ENCODE data around the gene TRPM4.
A peak's percentile ranks its signal among the peaks of the same experiment; 100 is the strongest.
"Not testable (repeated sequence)": the region's sequence is repeated elsewhere in the genome, so short reads cannot be mapped to it uniquely, and the experiment has no call there.

TRPM4 gene

DNA sequence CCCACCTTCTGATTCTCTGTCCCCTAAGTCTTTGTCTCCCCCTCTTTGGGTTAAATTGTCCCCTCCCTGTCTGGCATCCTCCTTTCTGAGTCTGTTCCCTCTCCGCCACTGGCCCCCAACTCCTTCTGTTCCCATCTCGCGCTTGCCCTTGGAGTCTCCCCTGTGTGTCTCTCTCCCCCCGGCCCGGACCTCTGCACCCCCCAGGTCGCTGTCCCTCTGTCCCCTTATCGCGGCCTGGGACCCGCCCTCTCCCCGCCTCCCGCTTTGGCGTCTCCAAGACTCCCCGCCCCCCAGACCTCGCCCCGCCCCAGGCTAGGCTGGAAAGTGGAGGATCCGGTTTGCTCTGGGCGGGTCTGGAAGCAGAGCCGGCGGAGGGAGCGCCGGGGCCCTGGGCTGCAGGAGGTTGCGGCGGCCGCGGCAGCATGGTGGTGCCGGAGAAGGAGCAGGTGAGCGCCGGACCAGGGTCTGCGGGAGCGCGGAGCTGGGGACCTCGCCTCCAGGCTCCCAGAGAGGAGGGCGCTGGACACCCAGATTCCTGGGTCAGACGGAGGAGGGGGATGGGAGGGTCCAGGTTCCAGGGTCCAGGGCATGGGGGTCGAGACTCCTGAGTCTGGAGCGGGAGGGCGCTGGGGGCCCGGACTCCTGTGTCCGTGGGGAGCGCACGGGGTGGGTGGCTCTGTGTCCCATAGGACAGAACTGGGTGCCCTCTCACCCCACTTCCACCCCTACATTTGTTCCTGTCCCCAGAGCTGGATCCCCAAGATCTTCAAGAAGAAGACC, at the start of gene TRPM4:
Gene TRPM4 (plus strand): TSS at position 348 of the 780 bp plus-strand sequence. CDS start 75 bp downstream, at position 423.
- DNase-seq (ENCODE audit: low read depth in 1 of 2, low spot score in 1 of 2): peak in 1 of 2 donors; percentile 38

DNA sequence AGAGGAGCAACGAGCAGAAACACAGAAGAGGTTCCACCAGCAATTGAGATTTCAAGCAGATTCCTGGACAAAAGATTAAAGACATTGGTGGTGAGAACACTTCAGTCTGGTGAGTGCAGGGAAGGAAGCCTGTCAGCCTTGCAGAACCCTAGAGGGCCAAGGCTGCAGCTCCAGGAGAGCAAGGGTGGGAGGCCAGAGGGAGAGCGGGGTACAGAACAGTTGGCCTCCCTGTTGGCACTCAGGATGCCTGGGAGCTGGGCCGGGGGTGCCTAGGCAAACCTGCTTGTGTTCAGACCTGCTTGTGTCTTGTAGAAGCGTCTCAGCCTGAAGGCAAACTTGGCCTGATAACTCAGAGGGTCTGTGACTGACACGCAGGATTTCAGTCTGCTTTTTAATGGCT, 48.5 kb upstream of the TRPM4 start:
- DNase-seq (ENCODE audit: low read depth in 1 of 2, low spot score in 1 of 2): no peak

DNA sequence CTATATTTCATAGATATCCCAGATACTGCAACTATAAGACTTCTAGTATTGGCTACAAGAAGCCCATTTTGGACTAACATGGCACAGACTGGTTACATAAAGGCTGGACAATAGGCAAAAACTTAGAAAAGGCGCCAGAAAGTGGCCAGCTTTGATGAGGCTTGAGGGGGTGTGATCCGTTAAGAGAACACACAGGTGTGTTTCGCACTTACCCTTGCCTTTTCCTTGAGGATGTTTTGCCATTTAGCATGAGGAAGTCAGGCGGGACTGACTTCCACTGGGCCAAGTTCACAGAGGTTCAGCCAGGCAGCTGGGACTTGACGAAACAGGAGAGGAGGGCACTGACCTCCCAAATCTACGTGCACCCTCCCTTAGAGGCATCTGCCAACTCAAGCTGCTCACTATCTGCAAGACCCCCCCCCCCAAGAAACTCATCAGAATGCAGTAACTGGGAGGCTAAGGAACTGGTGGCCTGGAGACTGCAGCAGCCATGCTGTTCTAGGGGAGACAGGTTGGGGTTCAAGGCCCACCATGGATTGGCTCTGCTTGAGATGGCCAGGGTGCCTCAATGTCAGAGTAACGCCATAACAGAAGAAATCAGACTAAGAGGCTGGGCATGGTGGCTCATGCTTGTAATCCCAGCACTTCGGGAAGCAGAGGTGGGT, 47.9 kb upstream of the TRPM4 start:
- no peak for DNase-seq (ENCODE audit: low read depth in 1 of 2, low spot score in 1 of 2)

DNA sequence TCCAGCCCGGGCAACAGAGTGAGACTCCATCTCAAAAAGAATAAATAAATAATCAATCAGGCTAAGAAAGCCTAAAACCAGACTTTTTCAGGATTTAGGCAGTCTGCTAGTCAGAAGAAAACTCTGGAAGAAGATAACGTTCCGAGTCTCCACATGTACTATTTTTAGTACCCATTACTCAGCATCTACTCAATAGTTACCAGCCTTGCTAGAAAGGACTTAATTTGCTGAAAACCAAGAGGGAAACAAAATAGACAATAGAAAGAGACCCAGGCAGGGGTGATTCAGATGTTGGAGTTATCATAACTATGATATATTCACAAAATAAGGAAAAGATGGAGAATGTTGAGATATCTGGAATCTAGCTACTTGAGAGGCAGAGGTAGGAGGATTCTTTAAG, 47.0 kb upstream of the TRPM4 start:
- DNase-seq (ENCODE audit: low read depth in 1 of 2, low spot score in 1 of 2): no peak

DNA sequence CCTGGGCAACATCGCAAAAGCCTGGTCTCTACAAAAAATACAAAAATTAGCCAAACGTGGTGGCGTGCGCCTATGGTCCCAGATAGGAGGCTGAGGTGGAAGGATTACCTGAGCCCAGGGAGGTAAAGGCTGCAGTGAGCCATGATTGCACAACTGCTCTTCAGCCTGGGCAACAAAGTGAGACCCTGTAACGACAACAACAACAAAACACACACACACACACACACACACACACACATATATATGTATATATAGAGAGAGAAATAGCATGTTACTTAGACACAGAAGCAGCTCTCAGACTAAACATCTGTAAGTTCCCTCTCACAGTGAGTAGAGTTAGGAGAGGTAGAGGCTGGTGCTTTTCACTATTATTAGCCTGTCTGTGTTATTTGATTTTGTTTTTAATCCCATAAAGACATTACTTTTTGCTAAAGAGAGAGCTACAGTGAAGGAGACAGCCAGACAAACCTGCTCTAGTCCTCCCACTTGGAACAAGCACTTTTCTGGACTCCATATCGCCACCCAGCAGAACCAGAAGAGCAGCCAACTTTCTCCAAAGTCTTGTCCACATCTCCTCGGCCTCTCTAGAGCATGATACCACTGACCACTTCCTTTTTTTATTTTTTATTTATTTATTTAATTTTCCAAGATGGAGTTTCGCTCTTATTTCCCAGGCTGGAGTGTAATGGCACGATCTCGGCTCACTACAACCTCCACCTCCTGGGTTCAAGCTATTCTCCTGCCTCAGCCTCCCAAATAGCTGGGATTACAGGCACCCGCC, 46.2 kb upstream of the TRPM4 start:
- DNase-seq (ENCODE audit: low read depth in 1 of 2, low spot score in 1 of 2): no peak

DNA sequence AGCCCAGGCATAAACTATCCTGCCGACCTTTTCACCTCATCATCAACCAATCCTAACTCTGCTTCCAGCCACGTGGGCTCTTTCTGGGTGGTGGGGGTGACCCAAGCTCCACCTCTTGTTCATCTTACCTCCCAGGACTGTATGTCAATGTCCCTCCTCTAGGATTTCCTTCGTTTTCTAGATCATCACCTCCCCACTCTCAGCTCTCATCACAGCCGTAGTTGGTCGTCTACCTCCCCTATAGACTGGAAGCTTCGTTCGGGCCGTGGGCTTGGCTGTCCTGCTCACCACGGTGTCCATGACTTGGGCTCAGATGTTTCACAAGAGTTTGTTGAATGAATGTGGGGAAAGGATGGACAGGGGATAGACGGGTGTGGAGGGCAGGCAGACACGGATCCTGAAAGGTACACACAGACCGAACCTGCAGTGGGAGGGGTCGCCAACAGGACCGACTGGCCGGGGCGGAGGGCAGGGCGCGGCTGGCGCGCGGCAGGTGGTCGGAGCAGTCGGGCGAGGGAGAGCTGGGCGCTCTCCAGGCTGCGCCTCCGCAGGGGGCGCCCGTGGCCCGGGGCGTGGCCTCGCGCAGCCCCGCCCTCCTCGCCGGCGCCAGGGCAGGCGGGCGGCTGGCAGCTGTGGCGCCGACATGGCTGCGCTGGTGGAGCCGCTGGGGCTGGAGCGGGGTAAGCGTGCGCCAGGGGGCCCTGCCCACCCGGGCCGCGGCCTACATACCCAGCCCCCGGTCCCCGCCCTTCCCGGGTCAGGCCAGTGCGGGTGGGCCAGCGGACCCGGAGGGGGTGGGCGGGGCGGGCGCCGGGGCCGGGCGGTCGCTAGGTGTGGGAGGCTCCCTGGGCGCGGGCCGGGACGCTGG, 43.6 kb upstream of the TRPM4 start, which contains the start of gene LIN7B:
Gene LIN7B (plus strand): TSS at position 609 of the 868 bp plus-strand sequence. CDS start 35 bp downstream, at position 644.
- peak; percentile 40 to 66 for DNase-seq (ENCODE audit: low read depth in 1 of 2, low spot score in 1 of 2)

DNA sequence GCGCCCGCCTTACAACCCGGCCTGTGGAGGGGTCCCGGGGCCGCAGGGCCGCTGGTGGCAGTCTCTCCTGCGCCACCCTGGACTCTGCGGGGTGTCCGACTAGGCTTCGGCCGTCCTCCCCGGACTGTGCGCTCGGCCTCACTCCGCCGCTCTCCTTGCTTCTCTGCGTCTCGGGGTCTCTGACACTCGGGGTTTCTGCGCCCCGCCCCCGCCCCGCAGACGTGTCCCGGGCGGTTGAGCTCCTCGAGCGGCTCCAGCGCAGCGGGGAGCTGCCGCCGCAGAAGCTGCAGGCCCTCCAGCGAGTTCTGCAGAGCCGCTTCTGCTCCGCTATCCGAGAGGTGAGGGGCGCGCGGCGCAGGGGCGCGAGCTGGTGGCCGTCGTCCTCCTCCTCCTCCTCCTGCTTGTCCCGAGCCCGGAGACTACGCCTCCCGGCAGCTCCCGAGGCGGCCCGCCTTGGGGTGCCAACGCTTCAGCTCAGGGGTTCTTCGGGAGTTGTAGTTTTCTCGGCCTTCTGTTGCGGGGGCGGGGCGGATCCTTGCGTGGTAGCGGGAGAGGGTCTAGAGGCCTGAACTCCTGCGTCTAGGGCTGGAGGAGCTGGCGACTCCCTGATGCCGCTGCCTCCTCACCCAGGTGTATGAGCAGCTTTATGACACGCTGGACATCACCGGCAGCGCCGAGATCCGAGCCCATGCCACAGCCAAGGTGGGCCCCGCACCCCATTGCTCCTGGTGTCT, 42.8 kb upstream of the TRPM4 start:
- DNase-seq (ENCODE audit: low read depth in 1 of 2, low spot score in 1 of 2): peak; percentile 26 to 44

DNA sequence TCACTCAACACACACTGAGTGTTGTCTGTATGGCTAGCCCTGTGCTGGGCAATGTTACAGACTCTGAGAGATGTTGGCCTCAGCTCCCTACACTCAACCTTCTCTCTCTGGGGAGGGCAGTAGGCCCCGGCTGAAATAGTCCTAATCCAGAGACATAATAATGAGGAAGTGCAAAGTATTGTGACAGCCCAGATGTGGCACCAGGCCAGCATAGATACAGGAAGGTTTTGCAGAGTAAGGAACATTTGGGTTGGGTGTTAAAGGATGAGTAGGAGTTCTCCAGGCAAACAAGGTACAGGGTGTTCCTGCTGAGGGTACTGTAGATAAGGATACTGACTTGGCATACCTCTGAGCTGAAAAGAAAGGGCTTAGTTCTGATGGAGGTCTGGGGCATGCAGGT, 41.0 kb upstream of the TRPM4 start:
- no peak for DNase-seq (ENCODE audit: low read depth in 1 of 2, low spot score in 1 of 2)

DNA sequence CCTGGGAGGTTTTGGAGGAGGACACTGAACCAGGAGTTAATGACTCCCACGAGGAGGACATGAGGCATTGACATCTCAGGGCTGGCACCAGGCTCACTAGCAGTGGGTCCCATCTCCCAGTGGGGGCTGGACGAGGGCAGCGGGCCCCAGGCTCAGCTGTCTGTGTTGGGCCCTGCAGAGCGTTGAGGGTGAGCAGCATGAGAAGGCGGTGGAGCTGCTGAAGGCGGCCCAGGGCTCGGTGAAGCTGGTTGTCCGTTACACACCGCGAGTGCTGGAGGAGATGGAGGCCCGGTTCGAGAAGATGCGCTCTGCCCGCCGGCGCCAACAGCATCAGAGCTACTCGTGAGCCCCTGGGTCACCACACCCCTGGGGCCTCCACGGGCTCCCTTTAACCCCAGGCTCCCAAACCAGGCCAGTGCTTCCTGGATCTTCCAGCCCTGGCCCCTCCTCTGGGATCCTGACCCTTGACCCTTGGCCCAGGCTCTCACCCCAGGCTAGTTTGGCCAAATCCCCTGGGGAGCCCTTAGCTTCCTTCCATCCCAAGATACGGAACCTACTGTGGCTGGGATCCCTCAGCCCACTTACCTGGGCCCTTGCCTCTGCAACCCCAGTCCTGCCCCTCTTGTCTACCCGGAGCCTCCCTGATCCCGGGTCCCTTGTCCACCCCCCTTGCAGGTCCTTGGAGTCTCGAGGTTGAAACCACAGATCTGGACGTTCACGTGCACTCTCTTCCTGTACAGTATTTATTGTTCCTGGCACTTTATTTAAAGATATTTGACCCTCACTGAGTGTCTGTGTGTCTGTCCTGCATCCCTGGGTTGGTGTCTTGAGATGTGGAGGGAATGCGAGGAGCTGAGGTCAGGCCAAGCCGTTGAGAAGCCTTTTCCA, 39.7 kb upstream of the TRPM4 start:
- no peak for DNase-seq (ENCODE audit: low read depth in 1 of 2, low spot score in 1 of 2)

DNA sequence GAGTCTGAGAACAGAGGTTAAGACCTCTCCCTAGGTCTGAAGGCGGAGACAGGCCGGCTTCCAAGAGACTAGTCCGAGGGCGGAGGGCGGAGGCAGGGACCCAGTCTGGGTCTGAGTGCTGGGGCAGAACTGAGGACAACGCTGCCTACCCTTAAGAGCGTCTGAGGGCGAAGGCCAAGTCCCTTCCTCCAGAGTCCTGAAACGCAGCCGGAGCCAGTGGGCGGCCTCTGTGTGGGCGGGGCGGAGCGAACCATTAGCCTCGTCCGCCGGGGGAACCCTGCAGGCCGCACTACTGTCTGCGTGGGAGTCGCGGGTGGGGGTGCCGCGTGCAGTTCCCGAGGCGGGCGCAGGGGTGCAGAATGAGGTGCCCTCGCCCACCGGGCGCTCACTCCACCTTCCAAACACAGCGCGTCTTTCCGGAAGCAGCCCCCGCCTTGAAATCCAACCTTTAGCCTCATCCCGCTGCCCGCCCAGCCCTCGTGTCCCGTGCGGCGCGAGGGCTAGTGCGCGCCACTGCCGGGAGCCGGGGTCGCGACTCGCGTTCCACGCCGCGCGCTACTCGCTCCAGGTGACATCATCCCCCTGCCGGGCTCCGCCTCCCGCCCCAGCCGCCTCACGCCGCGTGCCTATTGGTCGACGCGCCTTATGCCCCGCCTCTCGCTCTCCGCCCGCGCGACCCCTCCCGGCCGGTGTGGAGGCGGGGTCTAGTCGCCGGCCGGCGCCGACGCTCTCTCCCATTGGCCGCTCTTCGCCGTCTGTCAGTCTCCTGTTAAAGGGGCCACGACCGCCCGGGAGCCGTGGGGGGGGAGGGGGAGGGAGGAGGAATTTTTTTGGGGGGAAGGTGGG, 38.8 kb upstream of the TRPM4 start, which contains the start of gene C19orf73:
Gene C19orf73 (minus strand): TSS at position 579 of the 846 bp plus-strand sequence. CDS start 121 bp downstream, at position 458.
- DNase-seq (ENCODE audit: low read depth in 1 of 2, low spot score in 1 of 2): peak; percentile 91

DNA sequence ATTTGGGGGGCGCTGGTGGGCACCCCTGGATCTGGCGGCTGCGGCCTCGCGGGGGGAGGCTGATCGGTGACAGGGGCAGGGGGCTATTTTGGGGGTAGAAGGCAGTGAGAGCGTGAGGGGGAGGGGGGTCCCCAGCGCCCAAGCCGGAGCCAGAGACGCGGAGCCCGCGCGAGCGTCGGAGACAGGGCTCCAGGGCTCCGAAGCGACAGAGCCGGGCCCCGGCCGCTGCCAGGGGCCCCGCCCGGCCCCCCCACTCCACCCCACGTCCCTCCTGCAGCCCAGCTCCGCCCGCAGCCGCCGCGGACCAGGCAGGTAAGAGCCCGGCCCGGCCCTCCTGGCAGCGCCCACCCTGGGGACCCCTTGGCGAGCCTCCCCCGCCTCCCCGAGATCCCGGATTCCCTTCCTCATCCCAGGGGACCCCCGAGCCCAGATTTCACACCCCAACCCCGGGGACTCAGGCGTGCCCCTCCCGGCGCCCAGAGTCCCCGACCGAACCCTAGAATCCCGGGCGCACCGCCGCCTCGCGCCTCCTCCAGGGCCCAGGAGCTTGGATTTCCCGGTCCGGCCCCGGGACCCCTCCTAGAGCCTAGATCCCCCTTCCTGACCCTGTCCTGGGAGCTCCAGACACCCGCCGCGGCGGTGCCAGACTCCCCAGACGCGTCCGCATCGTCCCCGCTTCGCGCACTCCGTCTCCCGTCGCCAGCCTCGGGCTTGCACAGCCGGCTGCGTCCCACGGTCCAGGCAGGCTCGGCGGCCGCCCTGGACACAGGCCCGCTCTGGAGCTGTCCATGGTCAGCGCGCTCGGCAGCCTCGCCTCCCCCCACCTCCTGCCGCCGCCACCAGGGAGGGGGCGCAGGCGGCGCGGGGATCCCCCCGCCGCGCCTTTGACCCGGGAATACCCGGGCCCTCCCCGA, 37.9 kb upstream of the TRPM4 start, which contains the start of gene PPFIA3:
Gene PPFIA3 (plus strand): TSS at position 134 of the 914 bp plus-strand sequence. CDS start 8,330 bp downstream, outside the sequence.
- DNase-seq (ENCODE audit: low read depth in 1 of 2, low spot score in 1 of 2): no peak

DNA sequence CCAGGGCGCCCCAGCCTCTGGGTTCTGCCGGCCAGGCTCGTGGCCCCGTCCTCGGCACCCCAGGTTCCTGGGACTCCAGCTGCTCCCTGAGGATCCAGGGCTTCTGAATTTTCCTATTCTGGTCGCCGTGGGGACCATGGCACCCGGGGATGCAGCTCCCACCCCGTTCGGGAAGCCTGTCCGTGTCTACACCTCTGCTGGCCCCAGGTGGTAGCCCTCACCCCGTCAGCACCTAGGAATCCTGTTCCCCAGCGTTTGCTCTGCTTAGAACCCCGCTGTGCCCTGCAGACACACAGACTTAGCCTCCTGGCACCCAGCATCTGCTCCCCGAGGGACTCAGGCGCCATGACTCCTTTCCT, 37.3 kb upstream of the TRPM4 start:
- no peak for DNase-seq (ENCODE audit: low read depth in 1 of 2, low spot score in 1 of 2)

DNA sequence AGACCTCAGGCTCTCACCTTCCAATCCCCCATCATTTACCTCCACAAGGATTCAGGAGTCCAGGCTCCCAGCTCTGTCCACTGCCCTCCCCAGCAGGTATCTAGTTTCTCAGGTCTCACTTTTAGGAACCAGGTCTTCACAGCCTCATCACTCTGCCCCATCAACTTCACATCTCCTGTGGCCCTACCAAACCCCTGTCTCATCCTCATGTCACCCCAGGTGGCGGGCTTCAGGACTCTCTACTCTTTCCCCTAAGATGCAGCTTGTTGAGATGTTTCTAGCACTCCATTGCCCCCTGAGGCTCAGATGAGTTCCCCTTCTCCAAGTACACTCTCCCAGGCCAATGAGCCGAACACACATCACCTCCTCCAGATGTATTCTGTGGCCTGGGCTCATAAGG, 36.7 kb upstream of the TRPM4 start:
- DNase-seq (ENCODE audit: low read depth in 1 of 2, low spot score in 1 of 2): no peak

DNA sequence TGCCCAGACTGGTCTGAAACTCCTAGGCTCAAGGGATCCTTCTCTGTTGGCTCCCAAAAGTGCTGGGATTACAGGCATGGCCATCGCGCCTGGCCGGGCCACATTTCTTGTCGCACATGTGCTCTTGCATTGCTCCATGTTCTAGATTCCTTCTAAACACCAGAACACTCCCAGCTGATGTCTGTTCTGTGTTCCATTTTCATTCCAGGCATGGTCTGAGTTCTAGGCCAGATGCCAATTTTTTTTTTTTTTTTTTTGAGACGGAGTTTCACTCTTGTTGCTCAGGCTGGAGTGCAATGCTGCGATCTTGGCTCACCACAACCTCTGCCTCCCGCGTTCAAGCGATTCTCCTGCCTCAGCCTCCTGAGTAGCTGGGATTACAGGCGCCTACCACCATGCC, 35.8 kb upstream of the TRPM4 start:
- not testable (repeated sequence) for DNase-seq (ENCODE audit: low read depth in 1 of 2, low spot score in 1 of 2)

DNA sequence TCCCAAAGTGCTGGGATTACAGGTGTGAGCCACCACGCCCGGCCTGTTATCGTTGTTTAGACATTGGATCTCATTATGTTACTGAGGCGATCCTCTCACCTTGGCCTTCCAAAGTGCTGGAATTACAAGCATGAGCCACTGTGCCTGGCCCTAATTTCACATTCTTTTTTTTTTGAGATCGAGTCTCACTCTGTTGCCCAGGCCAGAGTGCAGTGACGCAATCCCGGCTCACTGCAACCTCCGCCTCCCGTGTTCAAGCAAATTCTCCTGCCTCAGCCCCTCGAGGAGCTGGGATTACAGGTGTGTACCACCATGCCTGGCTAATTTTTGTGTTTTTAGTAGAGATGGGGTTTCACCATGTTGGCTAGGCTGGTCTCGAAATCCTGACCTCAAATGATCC, 34.3 kb upstream of the TRPM4 start:
- DNase-seq (ENCODE audit: low read depth in 1 of 2, low spot score in 1 of 2): not testable (repeated sequence)

DNA sequence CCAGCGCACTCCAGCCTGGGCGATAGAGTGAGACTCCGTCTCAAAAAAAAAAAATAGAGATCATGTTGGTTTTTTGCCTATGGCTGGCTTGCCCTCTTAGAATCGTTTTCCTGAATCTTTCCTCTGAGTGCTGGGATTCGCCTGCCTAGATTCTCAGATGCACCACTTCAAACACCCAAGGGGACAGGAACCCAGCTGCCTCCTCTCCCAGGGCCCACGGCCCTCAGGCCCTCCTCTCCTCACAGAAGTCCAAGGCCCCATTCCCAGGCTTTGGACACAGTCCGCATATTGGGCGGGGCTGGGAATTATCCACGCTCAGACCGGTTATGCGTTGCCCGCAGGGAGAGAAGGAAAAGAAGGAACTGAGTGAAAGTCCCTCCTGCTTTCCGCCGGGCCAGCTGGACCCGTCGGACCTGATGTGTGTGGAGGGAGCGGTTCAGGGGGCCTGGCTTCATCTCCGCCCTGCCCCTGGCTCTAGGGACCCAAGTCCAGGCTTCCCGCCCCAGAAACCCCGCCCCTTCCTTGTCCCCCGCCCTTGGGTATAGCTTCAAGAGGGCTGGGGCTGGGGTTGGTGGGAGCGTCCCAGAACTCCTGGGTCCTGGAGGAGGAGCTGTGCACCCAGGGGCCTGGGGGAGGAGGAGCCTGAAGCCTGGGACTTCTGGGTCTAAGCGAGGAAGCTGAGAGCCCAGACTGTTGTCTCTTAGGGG, 32.4 kb upstream of the TRPM4 start:
- no peak for DNase-seq (ENCODE audit: low read depth in 1 of 2, low spot score in 1 of 2)
